ENCODE measurements around the gene UBR4. TPM values are rescaled to one million over a fixed set of nuclear protein-coding genes. Genes with fewer than 3 reads are reported as not detected.

Gene UBR4
- total RNA-seq, 2 experiments from 2014 or later = 121 to 126 TPM

DNA sequence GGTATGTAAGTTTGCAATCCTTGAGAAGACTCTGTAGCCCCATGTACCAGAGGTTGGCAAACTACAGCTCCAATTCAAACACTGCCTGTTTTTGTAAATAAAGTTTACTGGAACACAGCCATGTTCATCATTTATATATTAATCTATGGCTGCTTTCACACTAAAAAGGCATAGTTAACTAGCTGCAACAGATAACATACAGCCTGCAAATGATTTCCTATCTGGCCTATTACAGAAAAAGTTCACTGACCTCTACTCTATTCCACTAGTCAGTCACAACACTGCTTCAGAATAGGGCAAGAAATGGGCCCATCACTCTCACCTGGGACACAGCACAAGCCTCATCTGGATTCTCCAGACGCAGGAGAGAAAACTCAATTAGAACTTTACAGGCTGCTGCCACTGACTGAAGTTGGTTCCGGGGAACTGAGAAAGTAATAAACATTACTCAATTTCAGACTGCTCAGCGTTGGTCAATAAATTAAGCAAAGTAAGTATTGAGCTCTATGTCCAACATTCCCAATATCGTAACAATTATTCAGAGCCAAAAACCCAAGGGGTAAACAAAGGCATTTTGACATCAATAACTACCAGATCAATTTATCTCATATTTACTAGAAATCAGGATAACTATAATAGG, 10.6 kb downstream of the UBR4 start:
- H3K9me3 ChIP-seq (ENCODE audit: low read length) = no peaks in the 10 kb centered on the region
- ChIA-PET POLR2A (interaction anchor here (0.6 to 1.5 kb wide), 3 partner anchors 15 to 328 kb away, joined by 3 to 4 read pairs (median 3); no protein-coding TSS in a partner anchor), CTCF (ENCODE audit: unreplicated experiment) (no interaction called here)
- no peak overlapping the region for H2AFZ ChIP-seq (ENCODE audit: low read length)
- H3K36me3 ChIP-seq (ENCODE audit: insufficient read depth, low read length) = peaks cover 77% of the 10 kb centered on the region
- peaks cover 53% of the 10 kb centered on the region for H3K79me2 ChIP-seq (ENCODE audit: insufficient read depth, low read depth, low read length)
- intact Hi-C loops (cut with micrococcal nuclease; ENCODE audit: unreplicated experiment) = no loop called here
- peaks cover under 1% of the 10 kb centered on the region for H3K4me1 ChIP-seq (ENCODE audit: insufficient read depth, low read length, poor library complexity, severe bottlenecking)
- no peak for TF ChIP-seq EZH2phosphoT487 (IDR thresholded peaks at IDR 0.05; ENCODE audit: borderline replicate concordance, low read depth, low read length)
- TF ChIP-seq, protein P1, sequence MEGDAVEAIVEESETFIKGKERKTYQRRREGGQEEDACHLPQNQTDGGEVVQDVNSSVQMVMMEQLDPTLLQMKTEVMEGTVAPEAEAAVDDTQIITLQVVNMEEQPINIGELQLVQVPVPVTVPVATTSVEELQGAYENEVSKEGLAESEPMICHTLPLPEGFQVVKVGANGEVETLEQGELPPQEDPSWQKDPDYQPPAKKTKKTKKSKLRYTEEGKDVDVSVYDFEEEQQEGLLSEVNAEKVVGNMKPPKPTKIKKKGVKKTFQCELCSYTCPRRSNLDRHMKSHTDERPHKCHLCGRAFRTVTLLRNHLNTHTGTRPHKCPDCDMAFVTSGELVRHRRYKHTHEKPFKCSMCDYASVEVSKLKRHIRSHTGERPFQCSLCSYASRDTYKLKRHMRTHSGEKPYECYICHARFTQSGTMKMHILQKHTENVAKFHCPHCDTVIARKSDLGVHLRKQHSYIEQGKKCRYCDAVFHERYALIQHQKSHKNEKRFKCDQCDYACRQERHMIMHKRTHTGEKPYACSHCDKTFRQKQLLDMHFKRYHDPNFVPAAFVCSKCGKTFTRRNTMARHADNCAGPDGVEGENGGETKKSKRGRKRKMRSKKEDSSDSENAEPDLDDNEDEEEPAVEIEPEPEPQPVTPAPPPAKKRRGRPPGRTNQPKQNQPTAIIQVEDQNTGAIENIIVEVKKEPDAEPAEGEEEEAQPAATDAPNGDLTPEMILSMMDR (conservative IDR thresholded peaks at IDR 0.05; ENCODE audit: low read length) = no peak
- no peak overlapping the region for H3K4me2 ChIP-seq (ENCODE audit: low read length)
- no peak overlapping the region for H3K4me3 ChIP-seq (ENCODE audit: low read depth, low read length, poor library complexity, severe bottlenecking)
- no peak for DNase-seq (ENCODE audit: low spot score)
- peaks cover 11% of the 10 kb centered on the region; the same call in 1 of the 2 replicates for H4K20me1 ChIP-seq (ENCODE audit: insufficient read depth, low read length)
- no peaks in the 10 kb centered on the region for H3K9me2 ChIP-seq (ENCODE audit: insufficient read depth, low read length)
- no TSS peak for BruUV-seq (replicated peaks)
- H3K27ac ChIP-seq (ENCODE audit: low read depth, low read length, poor library complexity, severe bottlenecking) = no peak overlapping the region

DNA sequence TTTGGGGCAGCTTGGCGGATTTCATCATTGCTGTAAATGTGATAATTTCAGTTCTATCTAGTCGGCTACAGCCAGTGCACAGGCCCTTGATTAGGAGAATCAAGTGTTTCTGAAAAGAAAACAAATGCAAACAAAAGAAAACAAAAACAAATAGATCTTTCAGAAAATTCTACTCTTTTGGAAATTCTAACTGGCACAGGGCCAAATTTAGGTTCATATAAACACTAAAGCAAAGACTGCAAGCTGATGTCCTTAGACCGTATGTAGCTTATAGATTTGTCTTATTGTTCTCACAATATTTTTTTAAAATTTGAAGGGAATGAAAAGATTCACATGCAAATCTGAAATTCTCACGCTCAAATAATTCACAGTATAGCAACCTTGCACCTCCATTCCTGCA, 11.2 kb downstream of the UBR4 start:
- H3K4me3 ChIP-seq (ENCODE audit: low read depth, low read length, poor library complexity, severe bottlenecking) = no peak overlapping the region
- H3K79me2 ChIP-seq (ENCODE audit: insufficient read depth, low read depth, low read length) = peaks cover 47% of the 10 kb centered on the region
- H3K36me3 ChIP-seq (ENCODE audit: insufficient read depth, low read length) = peaks cover 82% of the 10 kb centered on the region
- no peak overlapping the region for H3K4me2 ChIP-seq (ENCODE audit: low read length)
- no TSS peak for BruUV-seq (replicated peaks)
- no peak overlapping the region for H2AFZ ChIP-seq (ENCODE audit: low read length)
- ChIA-PET CTCF (ENCODE audit: unreplicated experiment) (no interaction called here), POLR2A (interaction anchor here (1.5 kb wide), 1 partner anchor 29 kb away, joined by 3 read pairs; no protein-coding TSS in a partner anchor)
- H3K9me2 ChIP-seq (ENCODE audit: insufficient read depth, low read length) = no peaks in the 10 kb centered on the region
- H3K9me3 ChIP-seq (ENCODE audit: low read length) = no peaks in the 10 kb centered on the region
- peaks cover 11% of the 10 kb centered on the region; the same call in 1 of the 2 replicates for H4K20me1 ChIP-seq (ENCODE audit: insufficient read depth, low read length)
- no peak for DNase-seq (ENCODE audit: low spot score)
- H3K27ac ChIP-seq (ENCODE audit: low read depth, low read length, poor library complexity, severe bottlenecking) = no peak overlapping the region
- no peaks in the 10 kb centered on the region for H3K4me1 ChIP-seq (ENCODE audit: insufficient read depth, low read length, poor library complexity, severe bottlenecking)
- no peak for TF ChIP-seq EZH2phosphoT487 (IDR thresholded peaks at IDR 0.05; ENCODE audit: borderline replicate concordance, low read depth, low read length)
- TF ChIP-seq, protein P1 (conservative IDR thresholded peaks at IDR 0.05; ENCODE audit: low read length) = no peak
- intact Hi-C loops (cut with micrococcal nuclease; ENCODE audit: unreplicated experiment) = no loop called here

DNA sequence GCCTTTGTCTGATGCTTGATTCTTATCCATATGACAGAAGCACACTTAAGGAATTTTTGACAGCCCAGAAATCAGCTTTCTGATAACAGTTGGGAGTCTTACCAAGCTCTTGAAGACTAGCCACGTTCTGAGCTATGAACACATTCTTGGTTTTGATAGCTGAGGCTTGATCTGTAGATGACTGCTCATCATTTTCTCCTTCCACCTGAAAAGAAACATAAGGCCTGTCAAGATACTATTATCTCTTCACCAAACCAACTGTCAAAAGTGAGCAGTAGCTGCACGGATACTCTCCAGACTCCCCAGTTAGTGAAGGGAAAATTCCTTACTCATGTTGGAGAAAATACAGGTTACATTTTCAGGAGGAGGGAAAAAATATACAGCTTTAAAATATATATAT, 12.2 kb downstream of the UBR4 start:
- H4K20me1 ChIP-seq (ENCODE audit: insufficient read depth, low read length) = peaks cover 11% of the 10 kb centered on the region; the same call in 1 of the 2 replicates
- H3K9me3 ChIP-seq (ENCODE audit: low read length) = no peaks in the 10 kb centered on the region
- POLR2A ChIA-PET = interaction anchor here (0.8 kb wide), 1 partner anchor 9 kb away, joined by 4 read pairs; no protein-coding TSS in a partner anchor
- H3K4me1 ChIP-seq (ENCODE audit: insufficient read depth, low read length, poor library complexity, severe bottlenecking) = no peaks in the 10 kb centered on the region
- H3K4me3 ChIP-seq (ENCODE audit: low read depth, low read length, poor library complexity, severe bottlenecking) = no peak overlapping the region
- peaks cover 88% of the 10 kb centered on the region for H3K36me3 ChIP-seq (ENCODE audit: insufficient read depth, low read length)
- intact Hi-C loops (cut with micrococcal nuclease; ENCODE audit: unreplicated experiment) = no loop called here
- no peak overlapping the region for H3K27ac ChIP-seq (ENCODE audit: low read depth, low read length, poor library complexity, severe bottlenecking)
- H3K9me2 ChIP-seq (ENCODE audit: insufficient read depth, low read length) = no peaks in the 10 kb centered on the region
- H3K4me2 ChIP-seq (ENCODE audit: low read length) = no peak overlapping the region
- no TSS peak for BruUV-seq (replicated peaks)
- H3K79me2 ChIP-seq (ENCODE audit: insufficient read depth, low read depth, low read length) = peaks cover 37% of the 10 kb centered on the region
- H2AFZ ChIP-seq (ENCODE audit: low read length) = no peak overlapping the region
- CTCF ChIA-PET (ENCODE audit: unreplicated experiment) = no interaction called here
- TF ChIP-seq, protein P1 (conservative IDR thresholded peaks at IDR 0.05; ENCODE audit: low read length) = no peak
- no peak for TF ChIP-seq EZH2phosphoT487 (IDR thresholded peaks at IDR 0.05; ENCODE audit: borderline replicate concordance, low read depth, low read length)
- DNase-seq (ENCODE audit: low spot score) = no peak

All from OCI-LY7 (cell line).